Neural cell (in vitro differentiated cells): ENCODE measurements around the gene BROX. TPM values are rescaled to one million over a fixed set of nuclear protein-coding genes. Genes with fewer than 3 reads are reported as not detected.

ENCODE experiments used
- H2AFZ ChIP-seq: fragments of 200-600, 300-800 bp; sonication (generic), shearing (Covaris generic); 2 replicates; pipeline ENCODE4 v1.6.0; 2014; ENCODE audit warnings: low read depth, mild to moderate bottlenecking, antibody characterized with exemption, low read length, moderate library complexity
- H3F3A ChIP-seq: fragments of 200-600 bp; shearing (Covaris generic); 2 replicates; pipeline ENCODE4 v1.6.1; 2016; ENCODE audit warnings: mild to moderate bottlenecking, moderate library complexity, mixed read lengths, antibody characterized with exemption, low read length; ENCODE audit not compliant: insufficient read depth, poor library complexity, severe bottlenecking
- H3K27ac ChIP-seq: fragments of 200-600, 300-800 bp; sonication (generic), shearing (Covaris generic); 2 replicates; pipeline ENCODE4 v1.5.1; 2014; ENCODE audit warnings: mild to moderate bottlenecking, low read length, moderate library complexity
- H3K27me3 ChIP-seq: fragments of 300-800, 200-600 bp; sonication (generic), shearing (Covaris generic); 2 replicates; pipeline ENCODE4 v1.6.0; 2014; ENCODE audit warnings: mild to moderate bottlenecking, low read depth, low read length, moderate library complexity; ENCODE audit not compliant: insufficient read depth
- H3K36me3 ChIP-seq: fragments of 300-800, 200-600 bp; sonication (generic), shearing (Covaris generic); 2 replicates; pipeline ENCODE4 v1.5.1; 2014; ENCODE audit warnings: mild to moderate bottlenecking, antibody characterized with exemption, low read length, moderate library complexity; ENCODE audit not compliant: insufficient read depth
- H3K4me2 ChIP-seq: fragments of 300-800, 200-600 bp; sonication (generic), shearing (Covaris generic); 2 replicates; pipeline ENCODE4 v1.6.0; 2014; ENCODE audit warnings: mild to moderate bottlenecking, low read length
- H3K4me3 ChIP-seq: fragments of 300-800, 200-600 bp; sonication (generic), shearing (Covaris generic); 2 replicates; pipeline ENCODE4 v1.5.1; 2014; ENCODE audit warnings: mild to moderate bottlenecking, low read length, moderate library complexity
- H3K79me2 ChIP-seq: fragments of 200-600 bp; shearing (Covaris generic); replicated peaks from 2 replicates; pipeline ENCODE4 v1.6.0; 2014; ENCODE audit warnings: mild to moderate bottlenecking, low read length, moderate library complexity; ENCODE audit not compliant: insufficient read depth
- H3K9ac ChIP-seq: fragments of 300-800, 200-600 bp; sonication (generic), shearing (Covaris generic); 2 replicates; pipeline ENCODE4 v1.6.1; 2016; ENCODE audit warnings: mild to moderate bottlenecking, low read length, mixed read lengths
- H3K9me2 ChIP-seq: fragments of 200-600 bp; shearing (Covaris generic); 2 replicates; pipeline ENCODE4 v1.6.1; 2016; ENCODE audit warnings: mild to moderate bottlenecking, low read length, mixed read lengths; ENCODE audit not compliant: insufficient read depth
- H3K9me3 ChIP-seq: fragments of 200-600, 300-800 bp; sonication (generic), shearing (Covaris generic); 2 replicates; pipeline ENCODE4 v1.6.1; 2016; ENCODE audit warnings: mild to moderate bottlenecking, mixed run types, low read length, moderate library complexity, mixed read lengths
- H4K20me1 ChIP-seq: fragments of 200-600 bp; shearing (Covaris generic); 2 replicates; pipeline ENCODE4 v1.6.1; 2016; ENCODE audit warnings: mild to moderate bottlenecking, mixed run types; ENCODE audit not compliant: insufficient read depth
- EP300 ChIP-seq: fragments of 450-650 bp; conservative IDR thresholded peaks from 2 replicates; pipeline ENCODE4 v1.6.1; 2014; ENCODE audit warnings: antibody characterized with exemption, mild to moderate bottlenecking, moderate library complexity; ENCODE audit not compliant: poor library complexity, severe bottlenecking
- EZH2 ChIP-seq: fragments of 200-600, 300-800 bp; shearing (Covaris generic), sonication (generic); IDR thresholded peaks from 2 replicates; pipeline ENCODE4 v1.6.1; 2014; ENCODE audit warnings: antibody characterized with exemption, low read length, borderline replicate concordance, mild to moderate bottlenecking; ENCODE audit not compliant: insufficient read depth, poor library complexity, severe bottlenecking
- MXI1 ChIP-seq: fragments of 450-650 bp; conservative IDR thresholded peaks from 2 replicates; pipeline ENCODE4 v1.6.1; 2014; ENCODE audit warnings: antibody characterized with exemption, mild to moderate bottlenecking; ENCODE audit not compliant: poor library complexity, severe bottlenecking
- POLR2AphosphoS5 ChIP-seq: IDR thresholded peaks from 2 replicates; pipeline ENCODE4 v1.6.1; 2012
- RAD21 ChIP-seq: fragments of 450-650 bp; conservative IDR thresholded peaks from 2 replicates; pipeline ENCODE4 v1.6.1; 2014; ENCODE audit warnings: antibody characterized with exemption, mild to moderate bottlenecking, moderate library complexity
- SMC3 ChIP-seq: fragments of 450-650 bp; conservative IDR thresholded peaks from 2 replicates; pipeline ENCODE4 v1.6.1; 2014; ENCODE audit warnings: antibody characterized with exemption, mild to moderate bottlenecking, moderate library complexity; ENCODE audit not compliant: poor library complexity
- TAF1 ChIP-seq: IDR thresholded peaks from 2 replicates; pipeline ENCODE4 v1.6.1; 2012; ENCODE audit warnings: low read depth
- polyA plus RNA-seq: library from polyadenylated mRNA; depleted of rRNA; stranded (reverse); fragments of >200 nt; gene quantifications from 2 replicates; pipeline ENCODE4 v1.2.3, GENCODE V29; 2014
- TF ChIP-seq, protein P1 (sequence below): IDR thresholded peaks from 2 replicates; pipeline ENCODE4 v1.6.1; 2012; ENCODE audit warnings: borderline replicate concordance
- TF ChIP-seq, protein P2 (sequence below): fragments of 450-650 bp; IDR thresholded peaks from 2 replicates; pipeline ENCODE4 v1.5.1; 2014; ENCODE audit warnings: antibody characterized with exemption, mild to moderate bottlenecking, moderate library complexity; ENCODE audit not compliant: poor library complexity, severe bottlenecking

BROX gene
- polyA plus RNA-seq, 1 donor from 2014 or later = 22.6 TPM

- no peak overlapping the region for H3K4me2 ChIP-seq
- no peaks in the 10 kb centered on the region for H3K27me3 ChIP-seq
- H3K79me2 ChIP-seq = no peaks in the 10 kb centered on the region
- H3K27ac ChIP-seq = no peak overlapping the region
- H2AFZ ChIP-seq = no peak overlapping the region
- no peak overlapping the region for H3K4me3 ChIP-seq
- H3F3A ChIP-seq = no peaks in the 10 kb centered on the region
- H3K36me3 ChIP-seq = no peaks in the 10 kb centered on the region
- no peak overlapping the region for H3K9ac ChIP-seq
- no peaks in the 10 kb centered on the region for H3K9me3 ChIP-seq
- no peaks in the 10 kb centered on the region for H4K20me1 ChIP-seq
- no peaks in the 10 kb centered on the region for H3K9me2 ChIP-seq
- no peak for TF ChIP-seq EZH2
- TF ChIP-seq, protein P1, sequence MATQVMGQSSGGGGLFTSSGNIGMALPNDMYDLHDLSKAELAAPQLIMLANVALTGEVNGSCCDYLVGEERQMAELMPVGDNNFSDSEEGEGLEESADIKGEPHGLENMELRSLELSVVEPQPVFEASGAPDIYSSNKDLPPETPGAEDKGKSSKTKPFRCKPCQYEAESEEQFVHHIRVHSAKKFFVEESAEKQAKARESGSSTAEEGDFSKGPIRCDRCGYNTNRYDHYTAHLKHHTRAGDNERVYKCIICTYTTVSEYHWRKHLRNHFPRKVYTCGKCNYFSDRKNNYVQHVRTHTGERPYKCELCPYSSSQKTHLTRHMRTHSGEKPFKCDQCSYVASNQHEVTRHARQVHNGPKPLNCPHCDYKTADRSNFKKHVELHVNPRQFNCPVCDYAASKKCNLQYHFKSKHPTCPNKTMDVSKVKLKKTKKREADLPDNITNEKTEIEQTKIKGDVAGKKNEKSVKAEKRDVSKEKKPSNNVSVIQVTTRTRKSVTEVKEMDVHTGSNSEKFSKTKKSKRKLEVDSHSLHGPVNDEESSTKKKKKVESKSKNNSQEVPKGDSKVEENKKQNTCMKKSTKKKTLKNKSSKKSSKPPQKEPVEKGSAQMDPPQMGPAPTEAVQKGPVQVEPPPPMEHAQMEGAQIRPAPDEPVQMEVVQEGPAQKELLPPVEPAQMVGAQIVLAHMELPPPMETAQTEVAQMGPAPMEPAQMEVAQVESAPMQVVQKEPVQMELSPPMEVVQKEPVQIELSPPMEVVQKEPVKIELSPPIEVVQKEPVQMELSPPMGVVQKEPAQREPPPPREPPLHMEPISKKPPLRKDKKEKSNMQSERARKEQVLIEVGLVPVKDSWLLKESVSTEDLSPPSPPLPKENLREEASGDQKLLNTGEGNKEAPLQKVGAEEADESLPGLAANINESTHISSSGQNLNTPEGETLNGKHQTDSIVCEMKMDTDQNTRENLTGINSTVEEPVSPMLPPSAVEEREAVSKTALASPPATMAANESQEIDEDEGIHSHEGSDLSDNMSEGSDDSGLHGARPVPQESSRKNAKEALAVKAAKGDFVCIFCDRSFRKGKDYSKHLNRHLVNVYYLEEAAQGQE = no peak
- TF ChIP-seq, protein P2, sequence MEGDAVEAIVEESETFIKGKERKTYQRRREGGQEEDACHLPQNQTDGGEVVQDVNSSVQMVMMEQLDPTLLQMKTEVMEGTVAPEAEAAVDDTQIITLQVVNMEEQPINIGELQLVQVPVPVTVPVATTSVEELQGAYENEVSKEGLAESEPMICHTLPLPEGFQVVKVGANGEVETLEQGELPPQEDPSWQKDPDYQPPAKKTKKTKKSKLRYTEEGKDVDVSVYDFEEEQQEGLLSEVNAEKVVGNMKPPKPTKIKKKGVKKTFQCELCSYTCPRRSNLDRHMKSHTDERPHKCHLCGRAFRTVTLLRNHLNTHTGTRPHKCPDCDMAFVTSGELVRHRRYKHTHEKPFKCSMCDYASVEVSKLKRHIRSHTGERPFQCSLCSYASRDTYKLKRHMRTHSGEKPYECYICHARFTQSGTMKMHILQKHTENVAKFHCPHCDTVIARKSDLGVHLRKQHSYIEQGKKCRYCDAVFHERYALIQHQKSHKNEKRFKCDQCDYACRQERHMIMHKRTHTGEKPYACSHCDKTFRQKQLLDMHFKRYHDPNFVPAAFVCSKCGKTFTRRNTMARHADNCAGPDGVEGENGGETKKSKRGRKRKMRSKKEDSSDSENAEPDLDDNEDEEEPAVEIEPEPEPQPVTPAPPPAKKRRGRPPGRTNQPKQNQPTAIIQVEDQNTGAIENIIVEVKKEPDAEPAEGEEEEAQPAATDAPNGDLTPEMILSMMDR = no peak
- TF ChIP-seq EP300 = no peak
- no peak for TF ChIP-seq SMC3
- TF ChIP-seq POLR2AphosphoS5 = no peak
- no peak for TF ChIP-seq RAD21
- no peak for TF ChIP-seq MXI1
- TF ChIP-seq TAF1 = no peak
Observed at GRCh38 chr1:222697826-222698225, 14.5 kb upstream of the BROX start.

- no peak for TF ChIP-seq POLR2AphosphoS5
- no peak for TF ChIP-seq MXI1
- TF ChIP-seq, protein P2 = no peak
- TF ChIP-seq SMC3 = no peak
- TF ChIP-seq TAF1 = no peak
- no peak for TF ChIP-seq EP300
- TF ChIP-seq EZH2 = no peak
- TF ChIP-seq, protein P1 = no peak
- no peak for TF ChIP-seq RAD21
- no peak overlapping the region for H2AFZ ChIP-seq
- H3K4me2 ChIP-seq = no peak overlapping the region
- peaks cover 4% of the 10 kb centered on the region for H3K9me3 ChIP-seq
- H3K9me2 ChIP-seq = no peaks in the 10 kb centered on the region
- no peaks in the 10 kb centered on the region for H3K36me3 ChIP-seq
- H3K4me3 ChIP-seq = no peak overlapping the region
- H3K27me3 ChIP-seq = no peaks in the 10 kb centered on the region
- H4K20me1 ChIP-seq = no peaks in the 10 kb centered on the region
- peaks cover 11% of the 10 kb centered on the region for H3K79me2 ChIP-seq
- no peak overlapping the region for H3K27ac ChIP-seq
- no peaks in the 10 kb centered on the region for H3F3A ChIP-seq
- H3K9ac ChIP-seq = no peak overlapping the region
Observed at GRCh38 chr1:222702210-222702609, 10.2 kb upstream of the BROX start.
